Endothelial cell of umbilical vein (primary cell): Measurements from ENCODE around the gene CFAP61. TPM values are rescaled to one million over a fixed set of nuclear protein-coding genes. Genes with fewer than 3 reads are reported as not detected.

Source experiments
- BruUV-seq: library from RNA; stranded (reverse); fragments of 400-500 nt; replicated peaks from 2 replicates; lab custom pipeline; 2021; lab: Mats Ljungman, UMichigan
- CTCF ChIA-PET: fragments of 300-600, 350-600 bp; sonication (Branson Sonifier 250); formaldehyde crosslinking; loops from one replicate; lab custom pipeline; 2021; ENCODE audit warnings: antibody characterized with exemption, inconsistent platforms; lab: Charles Lee
- POLR2A ChIA-PET: fragments of 300-600, 350-600 bp; sonication (Branson Sonifier 250); formaldehyde crosslinking; loops from one replicate; lab custom pipeline; 2021; ENCODE audit warnings: antibody characterized with exemption, inconsistent platforms; lab: Charles Lee
- DNase-seq: peaks from one replicate; pipeline ENCODE4 v3.0.0-alpha.2; 2011; ENCODE audit warnings: low read depth, low spot score
- FAIRE-seq: peaks from 2 replicates; lab custom pipeline; 2011; peaks lifted over from hg19 to GRCh38; lab: Jason Lieb, UNC
- H2AFZ ChIP-seq: 2 replicates; pipeline ENCODE4 v1.6.0; 2012; ENCODE audit warnings: low read depth, low read length, control low read depth, inconsistent platforms
- H3K27ac ChIP-seq: 2 replicates; pipeline ENCODE4 v1.5.1; 2011; ENCODE audit warnings: low read depth, mild to moderate bottlenecking, control low read depth, low read length, moderate library complexity; ENCODE audit not compliant: insufficient read depth
- H3K27me3 ChIP-seq, 2 experiments: 2 replicates each; pipeline versions ENCODE4 v1.6.0 to v1.6.1; 2011; ENCODE audit warnings: low read length in 2 of 2, mixed read lengths in 1 of 2; ENCODE audit not compliant: control insufficient read depth in 2 of 2, insufficient read depth in 2 of 2
- H3K36me3 ChIP-seq, 2 experiments: 2 replicates in 1 of 2; 3 replicates in 1 of 2; pipeline ENCODE4 v1.5.1; 2011; ENCODE audit warnings: low read length in 2 of 2, mild to moderate bottlenecking in 1 of 2, moderate library complexity in 1 of 2; ENCODE audit not compliant: control insufficient read depth in 2 of 2, insufficient read depth in 2 of 2; ENCODE audit errors: extremely low read depth in 1 of 2
- H3K4me1 ChIP-seq: 3 replicates; pipeline ENCODE4 v1.5.1; 2011; ENCODE audit warnings: mild to moderate bottlenecking, low read length; ENCODE audit not compliant: control insufficient read depth, insufficient read depth; ENCODE audit errors: extremely low read depth
- H3K4me2 ChIP-seq: 2 replicates; pipeline ENCODE4 v1.6.1; 2011; ENCODE audit warnings: low read length, control low read depth, mixed read lengths; ENCODE audit not compliant: insufficient read depth
- H3K4me3 ChIP-seq, 3 experiments: fragments of 200-600 bp in 1 of 3; sonication (generic), shearing (Covaris generic) in 1 of 3; replicated peaks in 1 of 3; 2 replicates each; pipeline ENCODE4 v1.5.1; 2011 to 2016; ENCODE audit warnings: control low read depth in 3 of 3, low read length in 3 of 3, mild to moderate bottlenecking in 2 of 3, inconsistent platforms in 1 of 3, low read depth in 1 of 3, moderate library complexity in 1 of 3; ENCODE audit not compliant: insufficient read depth in 1 of 3
- H3K79me2 ChIP-seq: 2 replicates; pipeline ENCODE4 v1.6.0; 2012; ENCODE audit warnings: low read length, inconsistent platforms; ENCODE audit not compliant: control insufficient read depth, insufficient read depth
- H3K9ac ChIP-seq: replicated peaks from 2 replicates; pipeline ENCODE3; 2011; ENCODE audit warnings: low read length, control low read depth; ENCODE audit not compliant: insufficient read depth; ENCODE audit errors: extremely low read depth
- H3K9me1 ChIP-seq: replicated peaks from 3 replicates; pipeline ENCODE4 v1.6.0; 2011; ENCODE audit warnings: mild to moderate bottlenecking, low read length; ENCODE audit not compliant: control insufficient read depth, insufficient read depth; ENCODE audit errors: extremely low read depth
- H3K9me3 ChIP-seq: replicated peaks from 2 replicates; pipeline ENCODE4 v1.5.1; 2012; ENCODE audit warnings: low read length, inconsistent platforms; ENCODE audit not compliant: control insufficient read depth, insufficient read depth
- H4K20me1 ChIP-seq: replicated peaks from 2 replicates; pipeline ENCODE3; 2011; ENCODE audit warnings: mild to moderate bottlenecking, low read length; ENCODE audit not compliant: control insufficient read depth, insufficient read depth; ENCODE audit errors: extremely low read depth
- EZH2 ChIP-seq: IDR thresholded peaks from 2 replicates; pipeline ENCODE4 v1.6.1; 2012; ENCODE audit warnings: borderline replicate concordance, low read depth, mild to moderate bottlenecking, moderate library complexity, low read length, inconsistent platforms; ENCODE audit not compliant: severe bottlenecking
- FOS ChIP-seq: IDR thresholded peaks from 2 replicates; pipeline ENCODE4 v1.6.1; 2011; ENCODE audit warnings: mild to moderate bottlenecking, low read length, moderate library complexity, borderline replicate concordance; ENCODE audit not compliant: insufficient read depth
- GATA2 ChIP-seq: IDR thresholded peaks from 2 replicates; pipeline ENCODE4 v1.7.0; 2011; ENCODE audit warnings: low read depth, mild to moderate bottlenecking, moderate library complexity, mixed read lengths, low read length; ENCODE audit not compliant: insufficient read length, insufficient read depth
- JUN ChIP-seq: IDR thresholded peaks from 2 replicates; pipeline ENCODE4 v1.6.1; 2011; ENCODE audit warnings: borderline replicate concordance, low read depth; ENCODE audit not compliant: insufficient read length, insufficient read depth
- MYC ChIP-seq: IDR thresholded peaks from one replicate; pipeline ENCODE4 v1.6.1; 2011; ENCODE audit warnings: mild to moderate bottlenecking, low read depth, low read length
- POLR2A ChIP-seq: IDR thresholded peaks from 2 replicates; pipeline ENCODE4 v1.6.1; 2012; ENCODE audit warnings: low read depth, mild to moderate bottlenecking, control low read depth, low read length
- POLR2AphosphoS5 ChIP-seq: IDR thresholded peaks from 2 replicates; pipeline ENCODE4 v1.6.1; 2012; ENCODE audit warnings: low read depth, mild to moderate bottlenecking, control low read depth, low read length, moderate library complexity; ENCODE audit not compliant: insufficient read depth
- dilution Hi-C: fragments of 300-500 bp; cut with MboI; formaldehyde crosslinking; loops from one replicate; pipeline ENCODE4 v1.15.0; 2019; ENCODE audit warnings: low sequenced_read_pairs; ENCODE audit not compliant: extremely low pct_ligation_motif_present
- intact Hi-C: fragments of 100-400 bp; cut with micrococcal nuclease; formaldehyde crosslinking; loops from one replicate; pipeline ENCODE4 v1.10.0; 2022
- polyA plus RNA-seq, 4 experiments: library from polyadenylated mRNA; depleted of rRNA in 3 of 4; stranded (reverse) in 3 of 4; unstranded in 1 of 4; fragments of >200 nt; gene quantifications; 2 replicates each; pipeline versions ENCODE4 v1.2.1 to v1.2.3, GENCODE V29; 2011 to 2012; ENCODE audit warnings: missing spikeins in 1 of 4
- total RNA-seq: library from RNA; stranded (reverse); gene quantifications from 2 replicates; pipeline ENCODE4 v1.2.3, GENCODE V29; 2021
- TF ChIP-seq, protein P1 (sequence below): IDR thresholded peaks from 2 replicates; pipeline ENCODE4 v1.6.1; 2011; ENCODE audit not compliant: insufficient read depth, insufficient read length
- TF ChIP-seq, protein P2 (sequence below), 2 donors: IDR thresholded peaks; 1 replicate in 1 of 2; 2 replicates in 1 of 2; pipeline ENCODE4 v1.5.1; 2011; ENCODE audit warnings: low read length in 2 of 2, mild to moderate bottlenecking in 2 of 2, moderate library complexity in 2 of 2, control low read depth in 1 of 2, inconsistent platforms in 1 of 2, low read depth in 1 of 2; ENCODE audit not compliant: insufficient read depth in 1 of 2; ENCODE audit errors: extremely low read depth in 1 of 2

CFAP61 gene
- total and polyA plus RNA-seq, 2 donors (not counting 3 experiments of a cell fraction or from before 2014, with no cell fraction given), result not detected

DNA sequence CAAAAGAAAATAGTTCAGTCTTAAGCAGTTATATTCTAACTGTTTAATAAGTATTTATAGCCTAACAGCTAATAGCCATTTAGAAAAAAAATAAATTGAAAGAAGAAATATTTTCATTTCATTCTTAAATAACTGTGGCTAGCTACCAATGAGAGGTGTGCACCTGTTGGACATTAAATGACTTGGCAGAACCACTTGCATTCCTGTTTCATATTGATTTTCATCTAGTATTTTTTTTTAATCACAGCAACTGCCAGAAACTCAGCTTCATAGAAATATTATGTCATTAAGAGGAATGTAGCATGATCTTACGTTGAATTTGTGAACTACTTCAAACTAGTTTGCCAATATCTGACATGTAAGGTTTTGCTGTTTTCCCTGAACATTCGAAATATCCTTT, 25.0 kb upstream of the CFAP61 start:
- H3K9me3 ChIP-seq, result no peaks in the 10 kb centered on the region
- H3K9ac ChIP-seq, result no peak overlapping the region
- H3K27me3 ChIP-seq, result no peaks in the 10 kb centered on the region
- H3K4me3 ChIP-seq, result no peak overlapping the region
- FAIRE-seq (no peak), DNase-seq (no peak)
- no peak overlapping the region for H2AFZ ChIP-seq
- TF ChIP-seq EZH2 (no peak), POLR2A (no peak), JUN (no peak), POLR2AphosphoS5 (no peak), MYC (no peak), FOS (no peak), GATA2 (no peak)
- TF ChIP-seq, protein P1, sequence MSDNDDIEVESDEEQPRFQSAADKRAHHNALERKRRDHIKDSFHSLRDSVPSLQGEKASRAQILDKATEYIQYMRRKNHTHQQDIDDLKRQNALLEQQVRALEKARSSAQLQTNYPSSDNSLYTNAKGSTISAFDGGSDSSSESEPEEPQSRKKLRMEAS, result no peak
- TF ChIP-seq, protein P2, sequence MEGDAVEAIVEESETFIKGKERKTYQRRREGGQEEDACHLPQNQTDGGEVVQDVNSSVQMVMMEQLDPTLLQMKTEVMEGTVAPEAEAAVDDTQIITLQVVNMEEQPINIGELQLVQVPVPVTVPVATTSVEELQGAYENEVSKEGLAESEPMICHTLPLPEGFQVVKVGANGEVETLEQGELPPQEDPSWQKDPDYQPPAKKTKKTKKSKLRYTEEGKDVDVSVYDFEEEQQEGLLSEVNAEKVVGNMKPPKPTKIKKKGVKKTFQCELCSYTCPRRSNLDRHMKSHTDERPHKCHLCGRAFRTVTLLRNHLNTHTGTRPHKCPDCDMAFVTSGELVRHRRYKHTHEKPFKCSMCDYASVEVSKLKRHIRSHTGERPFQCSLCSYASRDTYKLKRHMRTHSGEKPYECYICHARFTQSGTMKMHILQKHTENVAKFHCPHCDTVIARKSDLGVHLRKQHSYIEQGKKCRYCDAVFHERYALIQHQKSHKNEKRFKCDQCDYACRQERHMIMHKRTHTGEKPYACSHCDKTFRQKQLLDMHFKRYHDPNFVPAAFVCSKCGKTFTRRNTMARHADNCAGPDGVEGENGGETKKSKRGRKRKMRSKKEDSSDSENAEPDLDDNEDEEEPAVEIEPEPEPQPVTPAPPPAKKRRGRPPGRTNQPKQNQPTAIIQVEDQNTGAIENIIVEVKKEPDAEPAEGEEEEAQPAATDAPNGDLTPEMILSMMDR (IDR thresholded peaks at IDR 0.05; ENCODE audit: extremely low read depth in 1 of 2, insufficient read depth in 1 of 2, low read depth in 1 of 2, low read length in 2 of 2), result no peak
- H3K27ac ChIP-seq, result no peak overlapping the region
- no peak overlapping the region for H3K4me2 ChIP-seq
- no TSS peak for BruUV-seq
- H3K4me1 ChIP-seq, result no peaks in the 10 kb centered on the region
- H3K79me2 ChIP-seq, result peaks cover 47% of the 10 kb centered on the region
- POLR2A ChIA-PET, result no interaction called here
- dilution Hi-C loops, result no loop called here
- intact Hi-C loops, result no loop called here
- H3K9me1 ChIP-seq, result no peaks in the 10 kb centered on the region
- H3K36me3 ChIP-seq, result peaks cover 5 to 25% of the 10 kb centered on the region in 2 experiments
- CTCF ChIA-PET, result interaction anchor here (1.0 to 1.4 kb wide), 3 partner anchors 10 to 34 kb away, joined by 3 to 4 read pairs (median 3); partner anchors contain the start of gene NAA20
- H4K20me1 ChIP-seq, result peaks cover 3% of the 10 kb centered on the region
